ENCODE data around the gene CHMP5. TPM values are rescaled to one million over a fixed set of nuclear protein-coding genes. Genes with fewer than 3 reads are reported as not detected.

The CHMP5 gene
- total and polyA plus RNA-seq, 10 of the 15 experiments (the other 5 are each of a cell fraction or from before 2014, with no cell fraction given), result 40.3 to 179 (median 78.6) TPM

- FAIRE-seq (peak; percentile 13), ATAC-seq (peak; percentile 79), DNase-seq (ENCODE audit: low read depth, low spot score) (no peak)
- SMC1A ChIA-PET (ENCODE audit: uncharacterized antibody, unreplicated experiment), result interaction anchor here (1.2 kb wide), 1 partner anchor 23 kb away, joined by 5 read pairs; no protein-coding TSS in a partner anchor
- in situ Hi-C loops (cut with MboI), result loop anchor here (5.0 kb wide), 1 partner anchor 48 kb away; no protein-coding TSS in a partner anchor
- peaks cover 3 to 8% of the 10 kb centered on the region in 2 experiments; a peak in 3 of 4 replicates for H3K36me3 ChIP-seq (ENCODE audit: control insufficient read depth in 2 of 2, insufficient read depth in 2 of 2, low read length in 1 of 2)
- RAD21 ChIA-PET (ENCODE audit: unreplicated experiment), result interaction anchor here (1.4 kb wide), 1 partner anchor 23 kb away, joined by 4 read pairs; no protein-coding TSS in a partner anchor
- peaks cover 16% of the 10 kb centered on the region for H3K4me1 ChIP-seq (ENCODE audit: control insufficient read depth, insufficient read depth, low read length)
- H3K4me3 ChIP-seq, result no peak overlapping the region
- no peaks in the 10 kb centered on the region for H3K9me3 ChIP-seq (replicated peaks; ENCODE audit: control insufficient read depth, insufficient read depth, low read length)
- CTCF ChIA-PET, result interaction anchor here (0.7 to 0.9 kb wide), 4 partner anchors 26 to 206 kb away, joined by 3 read pairs; partner anchors contain the start of gene NFX1
- H4K20me1 ChIP-seq (ENCODE audit: control insufficient read depth, insufficient read depth), result no peaks in the 10 kb centered on the region
- BruUV-seq (replicated peaks), result no TSS peak
- POLR2A ChIA-PET, result interaction anchor here (1.0 kb wide), 1 partner anchor 120 kb away, joined by 3 read pairs; no protein-coding TSS in a partner anchor
- H3K27me3 ChIP-seq (replicated peaks in 1 of 2; ENCODE audit: control insufficient read depth in 2 of 2, insufficient read depth in 2 of 2, low read length in 1 of 2), result no peaks in the 10 kb centered on the region
- H3K27ac ChIP-seq (ENCODE audit: control insufficient read depth, insufficient read depth), result peak overlapping the region; percentile 10; the same call in 1 of the 2 replicates
- no peak overlapping the region for H3K9ac ChIP-seq (ENCODE audit: control insufficient read depth, insufficient read depth, low read length)
- intact Hi-C loops (cut with micrococcal nuclease; ENCODE audit: unreplicated experiment), result no loop called here
- peak overlapping the region; percentile 30 for H2AFZ ChIP-seq (ENCODE audit: control insufficient read depth, low read depth, low read length)
- H3K4me2 ChIP-seq (ENCODE audit: control insufficient read depth, insufficient read depth), result no peak overlapping the region
- H3K79me2 ChIP-seq (ENCODE audit: control insufficient read depth, insufficient read depth, low read length), result no peaks in the 10 kb centered on the region
- 4% methylated on average over 6 of the region's 6 CpGs for WGBS (ENCODE audit: insufficient coverage, insufficient replicate concordance, low lambda C conversion rate, missing lambda C conversion rate)
- TF ChIP-seq, protein P1, sequence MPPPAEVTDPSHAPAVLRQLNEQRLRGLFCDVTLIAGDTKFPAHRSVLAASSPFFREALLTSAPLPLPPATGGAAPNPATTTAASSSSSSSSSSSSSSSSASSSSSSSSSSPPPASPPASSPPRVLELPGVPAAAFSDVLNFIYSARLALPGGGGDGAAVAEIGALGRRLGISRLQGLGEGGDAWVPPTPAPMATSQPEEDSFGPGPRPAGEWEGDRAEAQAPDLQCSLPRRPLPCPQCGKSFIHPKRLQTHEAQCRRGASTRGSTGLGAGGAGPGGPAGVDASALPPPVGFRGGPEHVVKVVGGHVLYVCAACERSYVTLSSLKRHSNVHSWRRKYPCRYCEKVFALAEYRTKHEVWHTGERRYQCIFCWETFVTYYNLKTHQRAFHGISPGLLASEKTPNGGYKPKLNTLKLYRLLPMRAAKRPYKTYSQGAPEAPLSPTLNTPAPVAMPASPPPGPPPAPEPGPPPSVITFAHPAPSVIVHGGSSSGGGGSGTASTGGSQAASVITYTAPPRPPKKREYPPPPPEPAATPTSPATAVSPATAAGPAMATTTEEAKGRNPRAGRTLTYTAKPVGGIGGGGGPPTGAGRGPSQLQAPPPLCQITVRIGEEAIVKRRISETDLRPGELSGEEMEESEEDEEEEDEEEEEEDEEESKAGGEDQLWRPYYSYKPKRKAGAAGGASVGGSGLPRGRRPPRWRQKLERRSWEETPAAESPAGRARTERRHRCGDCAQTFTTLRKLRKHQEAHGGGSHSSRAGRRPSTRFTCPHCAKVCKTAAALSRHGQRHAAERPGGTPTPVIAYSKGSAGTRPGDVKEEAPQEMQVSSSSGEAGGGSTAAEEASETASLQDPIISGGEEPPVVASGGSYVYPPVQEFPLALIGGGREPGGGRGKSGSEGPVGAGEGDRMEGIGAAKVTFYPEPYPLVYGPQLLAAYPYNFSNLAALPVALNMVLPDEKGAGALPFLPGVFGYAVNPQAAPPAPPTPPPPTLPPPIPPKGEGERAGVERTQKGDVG (CRISPR knock-in tag; IDR thresholded peaks at IDR 0.05), result no peak
- TF ChIP-seq TCF7 (IDR thresholded peaks at IDR 0.05; ENCODE audit: borderline replicate concordance), result no peak
- TF ChIP-seq, protein P2, sequence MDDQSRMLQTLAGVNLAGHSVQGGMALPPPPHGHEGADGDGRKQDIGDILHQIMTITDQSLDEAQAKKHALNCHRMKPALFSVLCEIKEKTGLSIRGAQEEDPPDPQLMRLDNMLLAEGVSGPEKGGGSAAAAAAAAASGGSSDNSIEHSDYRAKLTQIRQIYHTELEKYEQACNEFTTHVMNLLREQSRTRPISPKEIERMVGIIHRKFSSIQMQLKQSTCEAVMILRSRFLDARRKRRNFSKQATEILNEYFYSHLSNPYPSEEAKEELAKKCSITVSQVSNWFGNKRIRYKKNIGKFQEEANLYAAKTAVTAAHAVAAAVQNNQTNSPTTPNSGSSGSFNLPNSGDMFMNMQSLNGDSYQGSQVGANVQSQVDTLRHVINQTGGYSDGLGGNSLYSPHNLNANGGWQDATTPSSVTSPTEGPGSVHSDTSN (IDR thresholded peaks at IDR 0.05; ENCODE audit: insufficient replicate concordance, low read depth, low read length), result no peak
- TF ChIP-seq SIX5 (IDR thresholded peaks at IDR 0.05; ENCODE audit: low read depth, low read length, severe bottlenecking), result no peak
- no peak for TF ChIP-seq POLR2AphosphoS2 (IDR thresholded peaks at IDR 0.05; ENCODE audit: low read depth, low read length)
- TF ChIP-seq PAX5 (IDR thresholded peaks at IDR 0.05; ENCODE audit: borderline replicate concordance, low read depth, low read length), result no peak
- TF ChIP-seq TCF12 (IDR thresholded peaks at IDR 0.05; ENCODE audit: low read depth, low read length), result no peak
- no peak for TF ChIP-seq SMARCA5 (IDR thresholded peaks at IDR 0.05)
- TF ChIP-seq FOS (IDR thresholded peaks at IDR 0.05; ENCODE audit: borderline replicate concordance, extremely low read depth, insufficient read length), result no peak
- TF ChIP-seq NFXL1 (IDR thresholded peaks at IDR 0.05; ENCODE audit: borderline replicate concordance), result no peak
- TF ChIP-seq TBL1XR1 (IDR thresholded peaks at IDR 0.05; ENCODE audit: low read depth, low read length), result no peak
- no peak for TF ChIP-seq RB1 (IDR thresholded peaks at IDR 0.05; ENCODE audit: borderline replicate concordance)
- no peak for TF ChIP-seq ZNF24 (IDR thresholded peaks at IDR 0.05)
- TF ChIP-seq SREBF1 (IDR thresholded peaks at IDR 0.05; ENCODE audit: low read length), result no peak
- no peak for TF ChIP-seq HDGF (IDR thresholded peaks at IDR 0.05)
- TF ChIP-seq RCOR1 (conservative IDR thresholded peaks at IDR 0.05; ENCODE audit: low read depth, low read length), result no peak
- TF ChIP-seq, protein P3, sequence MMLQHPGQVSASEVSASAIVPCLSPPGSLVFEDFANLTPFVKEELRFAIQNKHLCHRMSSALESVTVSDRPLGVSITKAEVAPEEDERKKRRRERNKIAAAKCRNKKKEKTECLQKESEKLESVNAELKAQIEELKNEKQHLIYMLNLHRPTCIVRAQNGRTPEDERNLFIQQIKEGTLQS (IDR thresholded peaks at IDR 0.05; ENCODE audit: borderline replicate concordance, extremely low read depth, low read depth, low read length), result no peak
- TF ChIP-seq NR2F1 (conservative IDR thresholded peaks at IDR 0.05), result no peak
- TF ChIP-seq, protein P4, sequence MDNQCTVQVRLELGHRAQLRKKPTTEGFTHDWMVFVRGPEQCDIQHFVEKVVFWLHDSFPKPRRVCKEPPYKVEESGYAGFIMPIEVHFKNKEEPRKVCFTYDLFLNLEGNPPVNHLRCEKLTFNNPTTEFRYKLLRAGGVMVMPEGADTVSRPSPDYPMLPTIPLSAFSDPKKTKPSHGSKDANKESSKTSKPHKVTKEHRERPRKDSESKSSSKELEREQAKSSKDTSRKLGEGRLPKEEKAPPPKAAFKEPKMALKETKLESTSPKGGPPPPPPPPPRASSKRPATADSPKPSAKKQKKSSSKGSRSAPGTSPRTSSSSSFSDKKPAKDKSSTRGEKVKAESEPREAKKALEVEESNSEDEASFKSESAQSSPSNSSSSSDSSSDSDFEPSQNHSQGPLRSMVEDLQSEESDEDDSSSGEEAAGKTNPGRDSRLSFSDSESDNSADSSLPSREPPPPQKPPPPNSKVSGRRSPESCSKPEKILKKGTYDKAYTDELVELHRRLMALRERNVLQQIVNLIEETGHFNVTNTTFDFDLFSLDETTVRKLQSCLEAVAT (IDR thresholded peaks at IDR 0.05), result no peak
- TF ChIP-seq ZBED1 (IDR thresholded peaks at IDR 0.05; ENCODE audit: borderline replicate concordance), result no peak
These were observed 15.7 kb upstream of the CHMP5 start for GRCh38 chr9:33249087-33249658.
